GM18519 (cell line): Measurements from ENCODE around the gene FCHO2.
"Not testable (repeated sequence)": the region's sequence is repeated elsewhere in the genome, so short reads cannot be mapped to it uniquely, and the experiment has no call there.

Experiments
- ATAC-seq: cut with Tn5 transposase; IDR thresholded peaks from one replicate; pipeline ENCODE4 v1.9.1; 2021; ENCODE audit warnings: mild to moderate bottlenecking, moderate library complexity; ENCODE audit not compliant: unreplicated experiment, low FRiP score

Gene FCHO2

GRCh38 chr5:72954389-72954788 is 1.5 kb upstream of the FCHO2 start:
- no peak for ATAC-seq

DNA sequence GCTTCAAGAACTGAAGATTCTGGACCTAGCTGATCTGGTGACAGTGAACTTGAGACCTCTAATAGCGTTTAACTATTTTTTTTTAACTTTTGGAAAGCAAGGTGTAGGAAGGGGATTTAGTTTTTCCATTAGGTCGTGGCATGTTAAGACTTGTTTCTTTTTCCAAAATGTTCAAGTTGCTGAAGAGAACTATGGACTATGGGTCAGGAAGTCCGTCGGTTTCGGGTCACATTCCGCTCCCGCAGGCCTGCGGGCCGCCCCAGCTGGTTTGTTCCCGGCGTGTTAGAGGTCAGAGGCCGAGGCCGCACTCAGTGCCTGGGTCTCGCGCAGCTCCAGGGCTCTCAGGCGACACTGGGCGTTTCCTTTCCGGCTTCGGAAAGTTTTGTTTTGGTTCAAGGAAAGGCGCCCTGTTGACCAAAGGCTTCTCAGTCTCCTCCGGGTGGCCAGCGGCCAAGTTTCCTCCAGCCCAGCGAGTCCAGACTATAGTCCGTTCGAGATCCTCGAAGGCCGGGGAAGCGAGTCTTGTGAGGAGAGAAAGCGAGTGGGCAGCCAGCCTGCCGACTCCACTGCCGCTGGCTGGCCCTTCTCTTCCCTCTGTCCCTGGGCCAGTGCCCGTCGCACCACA is 586 bp upstream of the FCHO2 start:
- ATAC-seq: peak; percentile 13

- ATAC-seq: no peak
These were observed 691 bp downstream of the FCHO2 start for GRCh38 chr5:72956324-72957140.

DNA sequence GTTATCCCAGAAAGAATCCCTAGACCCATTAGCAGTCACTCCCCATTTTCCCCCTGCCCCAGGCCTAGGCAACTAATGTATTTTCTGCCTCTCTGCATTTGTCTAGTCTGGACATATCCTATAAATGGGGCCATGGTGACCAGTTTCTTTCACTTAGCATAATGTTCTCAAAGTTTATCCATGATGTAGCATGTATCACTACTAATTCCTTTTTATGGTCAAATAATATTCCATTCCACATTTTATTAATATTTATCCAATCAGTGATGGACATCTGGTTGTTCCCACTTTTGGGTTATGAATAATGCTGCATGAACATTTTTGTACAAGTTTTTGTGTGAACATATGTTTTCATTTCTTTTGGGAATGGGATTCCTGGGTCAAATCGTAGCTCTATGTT is 1.5 kb downstream of the FCHO2 start:
- ATAC-seq: no peak

DNA sequence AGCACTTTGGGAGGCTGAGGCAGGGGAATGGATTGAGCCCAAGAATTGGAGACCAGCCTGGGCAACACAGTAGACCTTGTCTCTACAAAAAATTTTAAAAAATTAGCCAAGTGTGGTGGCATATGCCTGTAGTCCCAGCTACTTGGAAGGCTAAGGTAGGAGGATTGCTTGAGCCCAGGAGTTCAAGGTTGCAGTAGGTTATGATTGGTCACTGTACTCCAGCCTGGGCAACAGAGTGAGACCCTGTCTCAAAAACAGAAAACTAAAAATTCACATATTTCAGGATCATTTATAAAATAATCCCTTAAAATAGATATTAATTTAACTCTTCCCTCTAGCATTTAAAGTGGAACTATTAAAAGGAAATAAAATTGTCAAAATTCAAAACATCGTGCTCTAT is 3.4 kb downstream of the FCHO2 start:
- no peak for ATAC-seq

- not testable (repeated sequence) for ATAC-seq
These were observed 18.6 kb downstream of the FCHO2 start for GRCh38 chr5:72974481-72974880.

GRCh38 chr5:72976810-72977209 is 21.0 kb downstream of the FCHO2 start:
- not testable (repeated sequence) for ATAC-seq

DNA sequence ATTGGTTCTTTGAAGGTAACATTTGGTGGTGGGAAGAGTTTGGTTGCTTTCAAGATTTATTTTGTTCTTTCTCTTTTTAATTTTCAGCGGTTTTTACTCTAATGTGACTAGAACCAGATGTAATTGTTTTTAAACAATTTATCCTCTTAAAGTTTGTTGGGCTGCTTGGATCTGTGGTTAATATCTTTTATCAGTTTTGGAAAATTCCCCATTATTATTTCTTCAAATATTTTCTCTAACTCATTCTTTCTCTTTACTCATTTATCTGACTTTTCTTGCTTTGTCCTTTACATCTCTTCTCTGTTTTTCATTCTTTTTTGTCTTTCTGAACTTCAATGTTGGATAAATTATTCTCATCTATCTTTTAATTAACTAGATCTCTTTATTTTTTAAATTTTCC is 29.9 kb downstream of the FCHO2 start:
- ATAC-seq: no peak

DNA sequence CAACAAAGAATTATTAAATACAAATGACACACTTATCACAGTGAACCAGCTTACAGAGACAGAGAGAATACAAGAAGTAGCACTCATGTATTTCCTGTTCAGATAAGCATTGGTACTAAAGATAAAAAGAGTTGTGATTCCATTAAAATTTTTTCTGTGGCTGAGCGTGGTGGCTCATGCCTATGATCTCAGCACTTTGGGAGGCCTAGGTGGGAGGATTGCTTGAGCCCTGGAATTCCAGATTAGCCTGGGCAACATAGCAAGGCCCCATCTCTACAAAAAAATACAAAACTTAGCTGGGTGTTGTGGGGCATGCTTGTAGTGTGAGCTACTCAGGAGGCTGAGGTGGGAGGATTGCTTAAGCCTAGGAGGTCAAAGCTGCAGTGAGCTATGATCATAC is 32.9 kb downstream of the FCHO2 start:
- no peak for ATAC-seq

DNA sequence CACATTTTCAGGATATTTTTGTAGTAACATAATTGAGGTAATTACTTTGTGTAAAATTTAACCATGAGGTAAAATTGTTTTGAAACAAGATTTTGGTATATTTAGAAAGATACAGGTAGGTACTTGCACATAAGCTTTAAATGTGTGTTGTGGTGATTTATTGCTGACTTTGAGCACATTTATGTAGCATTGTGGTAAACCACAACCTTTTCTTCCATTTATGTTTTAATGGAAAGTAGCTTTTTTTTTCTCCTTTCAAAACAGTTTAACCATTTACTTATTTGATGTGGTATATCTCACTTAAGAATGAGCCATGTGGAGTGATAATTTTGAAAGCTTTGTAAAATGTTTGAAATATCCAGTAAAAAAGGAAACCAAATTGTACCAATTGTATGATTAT is 35.6 kb downstream of the FCHO2 start:
- ATAC-seq: no peak

- ATAC-seq: no peak
These were observed 38.7 kb downstream of the FCHO2 start for GRCh38 chr5:72994578-72994977.

- no peak for ATAC-seq
These were observed 40.8 kb downstream of the FCHO2 start for GRCh38 chr5:72996632-72997031.

GRCh38 chr5:72999916-73000315 is 44.1 kb downstream of the FCHO2 start:
- ATAC-seq: no peak

GRCh38 chr5:73005886-73006285 is 50.0 kb downstream of the FCHO2 start:
- no peak for ATAC-seq

DNA sequence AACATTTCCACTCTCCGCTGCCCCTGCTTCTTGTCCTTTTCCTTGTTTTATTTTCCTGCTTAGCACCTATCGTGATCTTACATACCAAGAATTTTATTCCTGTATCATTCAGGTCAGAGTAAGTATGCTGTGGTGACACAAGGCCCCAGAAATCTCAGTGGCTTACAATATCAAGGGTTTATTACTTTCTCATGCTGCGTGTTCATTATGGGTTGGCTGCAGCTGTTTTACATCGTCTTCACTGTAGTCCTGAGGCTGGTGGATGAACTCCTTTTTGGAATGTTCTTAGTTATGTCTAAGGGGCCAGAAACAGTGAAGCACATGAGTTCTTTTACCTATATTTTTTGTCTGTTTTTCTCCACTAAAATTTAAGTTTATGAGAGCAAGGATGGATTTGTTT is 51.2 kb downstream of the FCHO2 start:
- no peak for ATAC-seq

DNA sequence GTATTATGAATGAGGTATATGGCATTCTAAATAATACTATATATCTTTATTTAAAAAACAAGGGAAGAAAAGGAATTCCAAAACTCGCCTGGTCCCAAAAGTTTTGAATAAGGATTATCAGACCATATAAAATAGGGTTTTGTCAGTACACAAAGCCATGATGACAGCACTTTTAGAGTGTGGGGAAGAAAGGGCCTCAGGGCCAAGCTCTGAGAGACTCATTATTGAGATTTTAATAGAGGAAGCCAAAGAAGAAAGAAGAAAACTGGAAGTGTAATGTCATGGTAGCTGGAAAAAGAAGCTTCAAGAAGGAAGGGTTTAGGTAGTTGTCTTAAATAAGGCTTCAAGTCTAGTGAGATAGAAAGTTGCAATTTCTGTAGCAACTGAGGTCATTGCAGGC is 53.0 kb downstream of the FCHO2 start:
- no peak for ATAC-seq

DNA sequence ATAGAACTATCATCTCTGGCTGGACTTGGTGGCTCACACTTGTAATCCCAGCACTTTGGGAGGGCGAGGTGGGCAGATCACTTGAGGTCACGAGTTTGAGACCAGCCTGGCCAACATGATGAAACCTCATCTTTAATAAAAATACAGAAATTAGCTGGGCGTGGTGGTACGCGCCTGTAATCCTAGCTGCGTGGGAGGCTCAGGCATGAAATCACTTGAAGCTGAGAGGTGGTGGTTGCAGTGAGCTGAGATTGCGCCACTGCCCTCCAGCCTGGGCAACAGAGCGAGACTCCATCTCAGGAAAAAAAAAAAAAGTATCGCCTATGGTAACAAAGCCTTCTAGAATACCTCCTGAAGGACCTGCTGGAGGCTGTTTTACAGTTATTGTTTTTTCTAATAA is 55.8 kb downstream of the FCHO2 start:
- not testable (repeated sequence) for ATAC-seq

DNA sequence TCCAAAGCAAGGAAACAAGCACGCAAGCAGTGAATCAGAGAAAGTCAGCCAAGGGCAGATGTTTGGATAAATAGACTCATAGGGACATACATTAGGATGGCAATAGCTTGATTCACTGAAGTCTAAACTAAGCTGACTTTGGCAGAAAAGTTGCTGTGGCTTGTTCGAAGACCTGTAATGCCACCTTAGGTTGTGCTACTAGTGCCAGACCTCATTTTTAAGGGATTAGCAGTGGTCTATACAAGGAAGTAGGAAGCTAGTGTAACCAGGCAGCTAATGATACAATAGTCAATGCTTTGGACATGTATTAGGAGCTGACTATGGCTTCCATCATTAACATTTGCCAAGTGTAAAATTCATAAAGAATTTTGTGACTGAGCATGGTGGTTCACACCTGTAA is 63.1 kb downstream of the FCHO2 start:
- no peak for ATAC-seq

DNA sequence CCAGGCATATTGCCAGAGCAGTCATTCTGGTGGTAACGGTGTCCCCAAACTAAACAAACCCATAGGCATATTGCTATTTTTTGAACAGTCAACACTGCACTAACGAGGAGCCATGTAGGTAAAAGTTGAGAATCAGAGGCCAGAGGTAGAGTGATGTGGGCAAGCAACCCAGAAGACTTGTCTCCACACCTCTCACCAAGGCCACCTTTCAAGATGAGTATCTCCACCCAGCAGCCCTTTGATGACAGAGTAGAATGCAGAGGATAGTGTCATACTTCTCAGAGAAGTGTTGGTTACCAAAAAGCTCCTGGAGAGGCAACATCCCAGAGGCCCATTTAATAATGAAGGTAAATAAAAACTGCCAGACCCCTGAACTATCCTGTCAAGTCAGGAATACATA is 63.9 kb downstream of the FCHO2 start:
- no peak for ATAC-seq

DNA sequence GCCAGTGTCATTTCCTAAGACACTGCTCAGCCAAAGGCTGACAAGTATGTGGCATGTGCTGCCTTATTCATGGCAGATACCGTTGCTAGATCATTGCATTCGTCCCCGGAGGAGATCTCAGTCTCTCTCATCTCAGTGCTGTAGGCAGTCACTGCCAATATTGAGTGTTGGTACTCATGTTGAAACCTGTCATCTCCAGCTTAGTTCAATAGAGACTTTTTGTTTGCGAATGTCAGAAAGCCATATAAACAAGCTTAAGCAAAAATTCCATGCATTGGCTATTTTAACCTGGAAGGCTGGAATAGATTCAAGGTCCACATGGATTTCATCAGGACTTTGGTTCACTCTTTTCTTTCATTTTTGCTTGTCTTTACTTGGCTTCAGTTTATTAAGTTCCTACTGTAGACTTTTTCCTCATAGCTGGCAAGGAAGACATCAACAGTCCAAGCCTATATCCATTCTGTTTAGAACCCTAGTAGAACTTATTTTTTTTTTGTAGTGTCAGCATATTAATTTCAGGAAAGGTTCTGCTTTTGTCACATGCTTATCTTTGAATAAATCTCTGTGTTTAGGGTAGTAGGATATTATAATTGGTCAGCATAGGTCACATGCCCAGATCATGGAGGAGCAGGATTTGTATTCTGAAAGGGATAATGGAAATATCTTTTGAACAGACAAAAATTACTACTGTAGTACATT is 66.8 kb downstream of the FCHO2 start:
- no peak for ATAC-seq

GRCh38 chr5:73024946-73025544 is 69.2 kb downstream of the FCHO2 start:
- ATAC-seq: not testable (repeated sequence)
